Measurements from ENCODE around the gene MYOM3. TPM values are rescaled to one million over a fixed set of nuclear protein-coding genes. Genes with fewer than 3 reads are reported as not detected.

MYOM3 gene
- total RNA-seq, 1 experiment from 2014 or later = 0.04 TPM

GRCh38 chr1:24133819-24134218 is 21.9 kb upstream of the MYOM3 start:
- no peaks in the 10 kb centered on the region for H3K4me1 ChIP-seq (ENCODE audit: insufficient read depth, low read length)
- DNase-seq = no peak
- H3K4me3 ChIP-seq (ENCODE audit: low read length) = no peak overlapping the region
- no peaks in the 10 kb centered on the region for H3K9me3 ChIP-seq (ENCODE audit: low read length)
- intact Hi-C loops (cut with micrococcal nuclease) = no loop called here
- ATAC-seq = no peak
- ChIA-PET POLR2A (ENCODE audit: unreplicated experiment) (no interaction called here), CTCF (no interaction called here)
- H3K4me2 ChIP-seq (ENCODE audit: low read length) = no peak overlapping the region
- no peaks in the 10 kb centered on the region for H3K27me3 ChIP-seq (ENCODE audit: low read length)
- BruUV-seq (replicated peaks) = no TSS peak
- H3K9ac ChIP-seq (ENCODE audit: low read length) = no peak overlapping the region
- no peak overlapping the region for H2AFZ ChIP-seq (ENCODE audit: low read length)
- no peaks in the 10 kb centered on the region for H3K79me2 ChIP-seq (ENCODE audit: low read length)
- TF ChIP-seq EZH2phosphoT487 (IDR thresholded peaks at IDR 0.05; ENCODE audit: borderline replicate concordance, low read length) (no peak), EZH2 (IDR thresholded peaks at IDR 0.05; ENCODE audit: low read length, unreplicated experiment) (no peak), CTCF (conservative IDR thresholded peaks at IDR 0.05; ENCODE audit: low read depth, low read length) (no peak)
- H3K27ac ChIP-seq (ENCODE audit: low read length) = no peak overlapping the region
- H3K9me2 ChIP-seq (replicated peaks; ENCODE audit: low read length) = no peaks in the 10 kb centered on the region
- no peaks in the 10 kb centered on the region; the same call in 1 of the 2 replicates for H3K36me3 ChIP-seq (ENCODE audit: low read depth, low read length)
- H4K20me1 ChIP-seq (ENCODE audit: low read length) = no peaks in the 10 kb centered on the region
- no peaks in the 10 kb centered on the region for H3F3A ChIP-seq (ENCODE audit: low read length, unreplicated experiment)

GRCh38 chr1:24130385-24130784 is 18.4 kb upstream of the MYOM3 start:
- H3K36me3 ChIP-seq (ENCODE audit: low read depth, low read length) = no peaks in the 10 kb centered on the region; the same call in 1 of the 2 replicates
- H3K79me2 ChIP-seq (ENCODE audit: low read length) = no peaks in the 10 kb centered on the region
- H2AFZ ChIP-seq (ENCODE audit: low read length) = no peak overlapping the region
- DNase-seq = no peak
- H3K27me3 ChIP-seq (ENCODE audit: low read length) = no peaks in the 10 kb centered on the region
- H3K4me3 ChIP-seq (ENCODE audit: low read length) = no peak overlapping the region
- CTCF ChIA-PET = no interaction called here
- no peak overlapping the region for H3K9ac ChIP-seq (ENCODE audit: low read length)
- no peak for ATAC-seq
- TF ChIP-seq EZH2 (IDR thresholded peaks at IDR 0.05; ENCODE audit: low read length, unreplicated experiment) = no peak
- no peak for TF ChIP-seq CTCF (conservative IDR thresholded peaks at IDR 0.05; ENCODE audit: low read depth, low read length)
- TF ChIP-seq EZH2phosphoT487 (IDR thresholded peaks at IDR 0.05; ENCODE audit: borderline replicate concordance, low read length) = no peak
- no peak overlapping the region for H3K27ac ChIP-seq (ENCODE audit: low read length)
- no peaks in the 10 kb centered on the region for H3K9me2 ChIP-seq (replicated peaks; ENCODE audit: low read length)
- H3K9me3 ChIP-seq (ENCODE audit: low read length) = no peaks in the 10 kb centered on the region
- intact Hi-C loops (cut with micrococcal nuclease) = no loop called here
- BruUV-seq (replicated peaks) = no TSS peak
- no peaks in the 10 kb centered on the region for H3K4me1 ChIP-seq (ENCODE audit: insufficient read depth, low read length)
- H3F3A ChIP-seq (ENCODE audit: low read length, unreplicated experiment) = no peaks in the 10 kb centered on the region
- H4K20me1 ChIP-seq (ENCODE audit: low read length) = no peaks in the 10 kb centered on the region
- POLR2A ChIA-PET (ENCODE audit: unreplicated experiment) = no interaction called here
- no peak overlapping the region for H3K4me2 ChIP-seq (ENCODE audit: low read length)

GRCh38 chr1:24127801-24128363 is 15.9 kb upstream of the MYOM3 start:
- BruUV-seq (replicated peaks) = no TSS peak
- CTCF ChIA-PET = interaction anchor here (0.6 kb wide), 1 partner anchor 57 kb away, joined by 5 read pairs; no protein-coding TSS in a partner anchor
- DNase-seq = no peak
- Histone ChIP-seq H3K27ac (ENCODE audit: low read length) (no peak overlapping the region), H4K20me1 (ENCODE audit: low read length) (no peaks in the 10 kb centered on the region), H3K9me3 (ENCODE audit: low read length) (no peaks in the 10 kb centered on the region), H3K27me3 (ENCODE audit: low read length) (no peaks in the 10 kb centered on the region), H3K36me3 (ENCODE audit: low read depth, low read length) (no peaks in the 10 kb centered on the region; the same call in 1 of the 2 replicates), H3K9ac (ENCODE audit: low read length) (no peak overlapping the region), H2AFZ (ENCODE audit: low read length) (no peak overlapping the region), H3K9me2 (replicated peaks; ENCODE audit: low read length) (no peaks in the 10 kb centered on the region), H3K79me2 (ENCODE audit: low read length) (no peaks in the 10 kb centered on the region), H3F3A (ENCODE audit: low read length, unreplicated experiment) (no peaks in the 10 kb centered on the region), H3K4me1 (ENCODE audit: insufficient read depth, low read length) (no peaks in the 10 kb centered on the region), H3K4me2 (ENCODE audit: low read length) (no peak overlapping the region), H3K4me3 (ENCODE audit: low read length) (no peak overlapping the region)
- no peak for TF ChIP-seq CTCF (conservative IDR thresholded peaks at IDR 0.05; ENCODE audit: low read depth, low read length)
- no peak for TF ChIP-seq EZH2phosphoT487 (IDR thresholded peaks at IDR 0.05; ENCODE audit: borderline replicate concordance, low read length)
- TF ChIP-seq EZH2 (IDR thresholded peaks at IDR 0.05; ENCODE audit: low read length, unreplicated experiment) = no peak
- POLR2A ChIA-PET (ENCODE audit: unreplicated experiment) = no interaction called here
- intact Hi-C loops (cut with micrococcal nuclease) = no loop called here
- ATAC-seq = no peak

Data from PC-3 (cell line).